ENCODE data around the gene TAF5.

DNA sequence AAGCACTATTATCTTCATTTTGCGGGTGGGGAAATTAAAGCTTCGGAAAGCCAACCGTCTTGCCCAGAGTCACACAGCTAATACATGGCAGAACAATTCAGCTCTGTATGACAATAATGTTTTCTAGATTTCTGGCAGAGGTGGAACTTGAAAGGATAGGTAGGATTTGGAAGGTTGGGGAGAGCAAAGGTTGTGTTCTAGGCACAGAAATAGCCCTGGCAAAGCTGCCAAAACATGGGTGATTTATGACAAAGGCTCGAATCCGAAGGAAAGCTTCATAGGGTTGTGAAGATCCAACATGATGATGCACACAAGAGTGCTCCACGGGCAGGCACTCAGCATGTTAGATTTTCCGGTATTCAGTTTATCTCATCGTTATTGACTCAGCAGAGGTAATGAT is 47.8 kb downstream of the TAF5 start:
- TF ChIP-seq, protein P1, sequence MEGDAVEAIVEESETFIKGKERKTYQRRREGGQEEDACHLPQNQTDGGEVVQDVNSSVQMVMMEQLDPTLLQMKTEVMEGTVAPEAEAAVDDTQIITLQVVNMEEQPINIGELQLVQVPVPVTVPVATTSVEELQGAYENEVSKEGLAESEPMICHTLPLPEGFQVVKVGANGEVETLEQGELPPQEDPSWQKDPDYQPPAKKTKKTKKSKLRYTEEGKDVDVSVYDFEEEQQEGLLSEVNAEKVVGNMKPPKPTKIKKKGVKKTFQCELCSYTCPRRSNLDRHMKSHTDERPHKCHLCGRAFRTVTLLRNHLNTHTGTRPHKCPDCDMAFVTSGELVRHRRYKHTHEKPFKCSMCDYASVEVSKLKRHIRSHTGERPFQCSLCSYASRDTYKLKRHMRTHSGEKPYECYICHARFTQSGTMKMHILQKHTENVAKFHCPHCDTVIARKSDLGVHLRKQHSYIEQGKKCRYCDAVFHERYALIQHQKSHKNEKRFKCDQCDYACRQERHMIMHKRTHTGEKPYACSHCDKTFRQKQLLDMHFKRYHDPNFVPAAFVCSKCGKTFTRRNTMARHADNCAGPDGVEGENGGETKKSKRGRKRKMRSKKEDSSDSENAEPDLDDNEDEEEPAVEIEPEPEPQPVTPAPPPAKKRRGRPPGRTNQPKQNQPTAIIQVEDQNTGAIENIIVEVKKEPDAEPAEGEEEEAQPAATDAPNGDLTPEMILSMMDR (IDR thresholded peaks at IDR 0.05; ENCODE audit: poor library complexity, severe bottlenecking), result no peak
- TF ChIP-seq EP300 (conservative IDR thresholded peaks at IDR 0.05; ENCODE audit: poor library complexity, severe bottlenecking) (no peak), TAF1 (IDR thresholded peaks at IDR 0.05; ENCODE audit: low read depth) (no peak), EZH2 (IDR thresholded peaks at IDR 0.05; ENCODE audit: borderline replicate concordance, insufficient read depth, low read length, poor library complexity, severe bottlenecking) (no peak), SMC3 (conservative IDR thresholded peaks at IDR 0.05; ENCODE audit: poor library complexity) (no peak), RAD21 (conservative IDR thresholded peaks at IDR 0.05) (no peak), POLR2AphosphoS5 (IDR thresholded peaks at IDR 0.05) (no peak), MXI1 (conservative IDR thresholded peaks at IDR 0.05; ENCODE audit: poor library complexity, severe bottlenecking) (no peak)
- TF ChIP-seq, protein P2, sequence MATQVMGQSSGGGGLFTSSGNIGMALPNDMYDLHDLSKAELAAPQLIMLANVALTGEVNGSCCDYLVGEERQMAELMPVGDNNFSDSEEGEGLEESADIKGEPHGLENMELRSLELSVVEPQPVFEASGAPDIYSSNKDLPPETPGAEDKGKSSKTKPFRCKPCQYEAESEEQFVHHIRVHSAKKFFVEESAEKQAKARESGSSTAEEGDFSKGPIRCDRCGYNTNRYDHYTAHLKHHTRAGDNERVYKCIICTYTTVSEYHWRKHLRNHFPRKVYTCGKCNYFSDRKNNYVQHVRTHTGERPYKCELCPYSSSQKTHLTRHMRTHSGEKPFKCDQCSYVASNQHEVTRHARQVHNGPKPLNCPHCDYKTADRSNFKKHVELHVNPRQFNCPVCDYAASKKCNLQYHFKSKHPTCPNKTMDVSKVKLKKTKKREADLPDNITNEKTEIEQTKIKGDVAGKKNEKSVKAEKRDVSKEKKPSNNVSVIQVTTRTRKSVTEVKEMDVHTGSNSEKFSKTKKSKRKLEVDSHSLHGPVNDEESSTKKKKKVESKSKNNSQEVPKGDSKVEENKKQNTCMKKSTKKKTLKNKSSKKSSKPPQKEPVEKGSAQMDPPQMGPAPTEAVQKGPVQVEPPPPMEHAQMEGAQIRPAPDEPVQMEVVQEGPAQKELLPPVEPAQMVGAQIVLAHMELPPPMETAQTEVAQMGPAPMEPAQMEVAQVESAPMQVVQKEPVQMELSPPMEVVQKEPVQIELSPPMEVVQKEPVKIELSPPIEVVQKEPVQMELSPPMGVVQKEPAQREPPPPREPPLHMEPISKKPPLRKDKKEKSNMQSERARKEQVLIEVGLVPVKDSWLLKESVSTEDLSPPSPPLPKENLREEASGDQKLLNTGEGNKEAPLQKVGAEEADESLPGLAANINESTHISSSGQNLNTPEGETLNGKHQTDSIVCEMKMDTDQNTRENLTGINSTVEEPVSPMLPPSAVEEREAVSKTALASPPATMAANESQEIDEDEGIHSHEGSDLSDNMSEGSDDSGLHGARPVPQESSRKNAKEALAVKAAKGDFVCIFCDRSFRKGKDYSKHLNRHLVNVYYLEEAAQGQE (IDR thresholded peaks at IDR 0.05; ENCODE audit: borderline replicate concordance), result no peak

Data from neural cell (in vitro differentiated cells).